HG02678 (cell line): ENCODE measurements around the gene SLC30A1.

ENCODE experiments used
- ATAC-seq: cut with Tn5 transposase; IDR thresholded peaks from one replicate; pipeline ENCODE4 v1.9.1; 2021; ENCODE audit warnings: mild to moderate bottlenecking, moderate library complexity; ENCODE audit not compliant: unreplicated experiment

SLC30A1 gene

GRCh38 chr1:211527888-211528287 lies 51.1 kb downstream of the SLC30A1 start:
- ATAC-seq = no peak

DNA sequence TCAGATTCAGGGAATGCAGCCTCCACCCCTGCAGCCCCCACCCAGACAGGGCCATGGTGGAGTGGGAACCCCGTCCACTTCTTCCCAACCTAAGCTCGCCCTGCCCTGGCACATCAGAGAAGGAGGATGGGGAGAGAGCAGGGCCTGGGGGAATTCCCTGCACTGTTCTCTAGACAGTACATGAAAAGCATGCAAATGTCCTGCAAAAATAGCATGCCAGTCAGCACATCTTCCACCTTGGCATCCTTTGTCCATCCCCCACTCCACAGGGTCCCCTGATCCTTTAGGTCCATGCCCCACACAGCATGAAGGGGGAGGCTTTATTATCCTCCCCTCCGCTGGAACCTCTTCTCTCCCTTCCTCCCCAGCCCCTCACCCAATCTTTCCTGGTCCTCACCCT lies 52.0 kb downstream of the SLC30A1 start:
- ATAC-seq = peak; percentile 82

DNA sequence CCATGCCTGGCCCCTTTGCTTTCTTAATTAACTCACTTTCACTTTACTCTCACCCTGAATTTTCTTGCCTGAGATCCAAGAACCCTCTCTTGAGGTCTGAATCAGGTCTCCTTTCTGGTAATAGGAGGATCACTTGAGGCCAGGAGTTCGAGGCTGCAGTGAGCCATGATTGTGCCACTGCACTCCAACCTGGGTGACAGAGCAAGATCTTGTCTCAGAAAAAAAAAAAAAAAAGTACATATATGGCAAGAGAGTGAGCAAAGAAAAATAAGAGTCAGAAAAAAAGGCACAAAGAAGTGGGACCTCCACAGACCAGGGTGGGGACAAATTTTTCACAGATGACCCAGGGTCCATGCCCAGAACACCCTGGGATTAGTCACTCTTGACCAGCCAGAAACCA lies 52.9 kb downstream of the SLC30A1 start:
- no peak for ATAC-seq

DNA sequence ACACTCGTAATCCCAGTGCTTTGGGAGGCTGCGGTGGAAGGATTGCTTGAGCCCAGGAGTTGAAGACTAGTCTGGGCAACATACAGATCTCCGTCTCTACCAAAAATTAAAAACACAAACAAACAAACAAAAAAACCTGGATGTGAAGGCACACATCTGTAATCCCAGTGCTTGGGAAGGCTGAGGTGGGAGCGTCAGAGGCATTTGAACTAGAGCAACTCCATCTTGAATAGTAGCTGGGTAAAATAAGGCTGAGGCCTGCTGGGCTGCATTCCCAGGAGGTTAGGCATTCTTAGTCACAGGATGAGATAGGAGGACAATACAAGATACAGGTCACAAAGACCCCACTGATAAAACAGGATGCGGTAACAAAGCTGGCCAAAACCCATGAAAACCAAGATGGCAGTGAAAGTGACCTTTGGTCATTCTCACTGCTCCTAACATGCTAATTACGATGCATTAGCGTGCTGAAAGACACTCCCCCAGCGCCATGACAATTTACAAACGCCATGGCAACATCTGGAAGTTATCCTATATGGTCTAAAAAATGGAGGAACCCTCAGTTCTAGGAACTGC lies 53.8 kb downstream of the SLC30A1 start:
- no peak for ATAC-seq

- ATAC-seq = no peak
Observed at GRCh38 chr1:211524521-211524920, 54.4 kb downstream of the SLC30A1 start.

GRCh38 chr1:211522804-211523203 lies 56.2 kb downstream of the SLC30A1 start:
- ATAC-seq = no peak
